Gastroesophageal sphincter (tissue), 4 donors: ENCODE data around the gene RABGGTA. TPM values are rescaled to one million over a fixed set of nuclear protein-coding genes. Genes with fewer than 3 reads are reported as not detected.

Experiments
- ATAC-seq: fragments of 150-250 bp; one replicate; pipeline ENCODE4 v1.9.1; 2016; ENCODE audit warnings: mild to moderate bottlenecking, moderate library complexity
- H3K27ac ChIP-seq, 4 donors: fragments of 200-600 bp; sonication (generic) in 3 of 4; 1 replicate in 3 of 4; 2 replicates in 1 of 4; pipeline ENCODE4 v1.5.1; 2016 to 2019
- H3K27me3 ChIP-seq: fragments of 200-600 bp; sonication (generic); one replicate; pipeline ENCODE4 v1.5.1; 2019
- H3K36me3 ChIP-seq, 2 donors: fragments of 200-600 bp; sonication (generic); one replicate each; pipeline ENCODE4 v1.5.1; 2019; ENCODE audit warnings: control low read depth in 1 of 2
- H3K4me1 ChIP-seq, 3 donors: fragments of 200-600 bp; sonication (generic); 1 replicate in 2 of 3; 2 replicates in 1 of 3; pipeline ENCODE4 v1.5.1; 2016 to 2019; ENCODE audit warnings: control low read depth in 2 of 3
- H3K4me3 ChIP-seq, 2 donors: fragments of 200-600 bp; sonication (generic); one replicate each; pipeline ENCODE4 v1.5.1; 2019; ENCODE audit warnings: mild to moderate bottlenecking in 1 of 2, moderate library complexity in 1 of 2
- H3K9me3 ChIP-seq, 3 donors: fragments of 200-600 bp; sonication (generic); one replicate each; pipeline ENCODE4 v1.5.1; 2017 to 2019; ENCODE audit warnings: control low read depth in 2 of 3
- EP300 ChIP-seq: sonication (generic); formaldehyde crosslinking; IDR thresholded peaks from one replicate; pipeline ENCODE4 v1.6.1; 2017; ENCODE audit warnings: antibody characterized with exemption, mild to moderate bottlenecking
- POLR2A ChIP-seq, 2 donors: fragments of 450-650 bp; IDR thresholded peaks; one replicate each; pipeline ENCODE4 v1.6.1; 2017; ENCODE audit warnings: antibody characterized with exemption in 2 of 2, mild to moderate bottlenecking in 2 of 2, moderate library complexity in 1 of 2
- POLR2AphosphoS5 ChIP-seq: sonication (generic); formaldehyde crosslinking; IDR thresholded peaks from one replicate; pipeline ENCODE4 v1.6.1; 2017; ENCODE audit warnings: antibody characterized with exemption
- WGBS, 2 donors: methylation state at CpG; one replicate each; pipeline ENCODE4 v1.1.5; 2018; ENCODE audit warnings: low coverage in 1 of 2; 5-methylcytosine and 5-hydroxymethylcytosine counted together
- total RNA-seq, 4 donors: library from RNA; depleted of rRNA; stranded (reverse); fragments of >200 nt; gene quantifications; one replicate each; pipeline ENCODE4 v1.1.0, GENCODE V29; 2016
- TF ChIP-seq, protein P1 (sequence below), 4 experiments: fragments of 200-600 bp in 2 of 4; fragments of 450-650 bp in 2 of 4; sonication (generic) in 1 of 4; IDR thresholded peaks; one replicate each; pipeline ENCODE4 v1.5.1; 2017 to 2019; ENCODE audit warnings: antibody characterized with exemption in 4 of 4, mild to moderate bottlenecking in 2 of 4, moderate library complexity in 2 of 4

RABGGTA gene, protein sequence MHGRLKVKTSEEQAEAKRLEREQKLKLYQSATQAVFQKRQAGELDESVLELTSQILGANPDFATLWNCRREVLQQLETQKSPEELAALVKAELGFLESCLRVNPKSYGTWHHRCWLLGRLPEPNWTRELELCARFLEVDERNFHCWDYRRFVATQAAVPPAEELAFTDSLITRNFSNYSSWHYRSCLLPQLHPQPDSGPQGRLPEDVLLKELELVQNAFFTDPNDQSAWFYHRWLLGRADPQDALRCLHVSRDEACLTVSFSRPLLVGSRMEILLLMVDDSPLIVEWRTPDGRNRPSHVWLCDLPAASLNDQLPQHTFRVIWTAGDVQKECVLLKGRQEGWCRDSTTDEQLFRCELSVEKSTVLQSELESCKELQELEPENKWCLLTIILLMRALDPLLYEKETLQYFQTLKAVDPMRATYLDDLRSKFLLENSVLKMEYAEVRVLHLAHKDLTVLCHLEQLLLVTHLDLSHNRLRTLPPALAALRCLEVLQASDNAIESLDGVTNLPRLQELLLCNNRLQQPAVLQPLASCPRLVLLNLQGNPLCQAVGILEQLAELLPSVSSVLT
- total RNA-seq, result 10 to 100 TPM; 12.9 to 27.6 (median 16.5) TPM

DNA sequence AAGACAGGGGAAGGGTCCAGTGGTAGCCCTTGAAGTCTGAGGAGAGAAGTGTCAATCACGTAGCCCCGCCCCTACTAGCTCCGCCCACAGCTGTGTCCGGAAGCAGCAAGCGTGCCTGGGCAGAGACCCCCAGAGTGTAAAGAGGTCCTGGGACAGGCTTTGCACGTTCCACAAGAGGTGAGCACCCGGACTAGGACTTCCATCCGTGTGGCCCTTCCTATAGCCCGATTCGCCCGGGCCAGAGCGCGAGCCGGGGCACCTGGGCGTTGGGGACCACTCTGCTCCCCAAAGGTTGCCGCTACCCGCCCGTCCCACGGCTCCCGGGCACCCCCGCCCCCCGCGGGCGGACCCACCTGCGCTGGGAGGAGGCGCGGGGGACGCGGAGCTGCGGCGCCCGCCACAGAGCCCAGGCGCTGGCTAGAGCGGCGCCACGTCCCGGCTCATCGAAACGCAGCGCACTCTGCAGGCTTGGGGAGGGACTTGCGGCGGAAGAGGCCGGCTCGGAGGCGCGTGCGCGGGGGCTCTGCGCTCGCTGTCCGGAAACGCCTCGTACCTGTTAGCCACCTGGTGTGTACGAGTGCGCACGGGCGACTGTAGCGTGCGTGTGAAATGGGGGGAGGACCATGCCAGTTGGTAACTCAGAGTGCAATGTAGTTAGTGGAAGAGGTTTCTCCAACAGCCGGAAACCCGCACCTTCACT, at the start of gene RABGGTA:
Gene RABGGTA (minus strand): TSS at position 464 of the 700 bp plus-strand sequence. CDS start 482 bp downstream, outside the sequence.
- Histone ChIP-seq H3K27me3 (no peaks in the 10 kb centered on the region), H3K4me1 (peaks cover 0 to 19% (median 6%) of the 10 kb centered on the region in 3 donors), H3K9me3 (no peaks in the 10 kb centered on the region), H3K36me3 (peaks cover 0 to 38% of the 10 kb centered on the region in 2 donors), H3K4me3 (peak within 1 kb of the TSS; percentile 74 to 89), H3K27ac (peak within 1 kb of the TSS; percentile 89 to 98 (median 96))
- ATAC-seq, result peak; percentile 98
- TF ChIP-seq, protein P1, sequence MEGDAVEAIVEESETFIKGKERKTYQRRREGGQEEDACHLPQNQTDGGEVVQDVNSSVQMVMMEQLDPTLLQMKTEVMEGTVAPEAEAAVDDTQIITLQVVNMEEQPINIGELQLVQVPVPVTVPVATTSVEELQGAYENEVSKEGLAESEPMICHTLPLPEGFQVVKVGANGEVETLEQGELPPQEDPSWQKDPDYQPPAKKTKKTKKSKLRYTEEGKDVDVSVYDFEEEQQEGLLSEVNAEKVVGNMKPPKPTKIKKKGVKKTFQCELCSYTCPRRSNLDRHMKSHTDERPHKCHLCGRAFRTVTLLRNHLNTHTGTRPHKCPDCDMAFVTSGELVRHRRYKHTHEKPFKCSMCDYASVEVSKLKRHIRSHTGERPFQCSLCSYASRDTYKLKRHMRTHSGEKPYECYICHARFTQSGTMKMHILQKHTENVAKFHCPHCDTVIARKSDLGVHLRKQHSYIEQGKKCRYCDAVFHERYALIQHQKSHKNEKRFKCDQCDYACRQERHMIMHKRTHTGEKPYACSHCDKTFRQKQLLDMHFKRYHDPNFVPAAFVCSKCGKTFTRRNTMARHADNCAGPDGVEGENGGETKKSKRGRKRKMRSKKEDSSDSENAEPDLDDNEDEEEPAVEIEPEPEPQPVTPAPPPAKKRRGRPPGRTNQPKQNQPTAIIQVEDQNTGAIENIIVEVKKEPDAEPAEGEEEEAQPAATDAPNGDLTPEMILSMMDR (IDR thresholded peaks at IDR 0.05), result peak in 3 of 4 experiments; percentile 77 to 88 (median 78)
- TF ChIP-seq POLR2A (IDR thresholded peaks at IDR 0.05), result peak; percentile 60 to 71
- TF ChIP-seq POLR2AphosphoS5, result peak; percentile 45
- TF ChIP-seq EP300, result no peak
- WGBS, 2 donors, result 0 to 2% methylated on average over 8 of the region's 61 CpGs

DNA sequence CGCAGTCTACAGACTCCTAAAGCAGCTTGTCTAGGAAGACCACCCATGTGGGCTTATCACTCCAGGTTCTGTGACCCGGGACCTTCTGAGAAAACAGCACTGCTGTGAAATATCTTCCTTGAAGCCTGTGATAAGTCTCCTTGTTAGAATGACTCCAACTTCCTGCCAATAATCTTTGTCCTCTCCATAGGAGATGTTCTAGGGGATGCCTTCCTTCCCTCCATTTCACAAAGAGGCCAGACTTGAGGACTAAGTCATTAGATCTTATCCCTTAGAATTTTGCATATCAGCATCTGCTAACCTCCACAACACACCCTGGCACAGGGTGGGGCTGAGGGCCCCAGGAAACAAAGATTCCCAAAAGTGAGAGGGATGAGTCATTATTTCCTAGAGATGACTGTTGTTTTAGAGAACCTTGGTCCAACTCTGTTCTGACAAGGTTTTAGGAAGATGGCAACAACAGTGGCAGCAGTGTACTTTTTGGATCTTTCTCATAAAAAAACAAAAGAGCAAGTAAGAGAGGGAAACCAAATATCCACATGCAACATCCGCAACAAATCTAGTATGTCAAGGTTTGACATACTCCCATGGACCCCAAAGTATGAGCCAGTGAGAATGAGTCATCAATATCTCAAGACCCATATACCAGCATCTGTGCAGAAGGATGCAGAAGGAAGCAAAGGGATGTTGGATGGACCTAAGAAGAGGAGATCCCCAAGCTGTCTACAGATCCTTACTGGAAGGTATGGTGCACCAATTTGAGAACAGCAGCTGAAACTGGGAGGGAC, 45.9 kb upstream of the RABGGTA start:
- WGBS, 2 donors, result 80 to 94% methylated on average over 1 to 2 of the region's 3 CpGs
- ATAC-seq, result no peak

DNA sequence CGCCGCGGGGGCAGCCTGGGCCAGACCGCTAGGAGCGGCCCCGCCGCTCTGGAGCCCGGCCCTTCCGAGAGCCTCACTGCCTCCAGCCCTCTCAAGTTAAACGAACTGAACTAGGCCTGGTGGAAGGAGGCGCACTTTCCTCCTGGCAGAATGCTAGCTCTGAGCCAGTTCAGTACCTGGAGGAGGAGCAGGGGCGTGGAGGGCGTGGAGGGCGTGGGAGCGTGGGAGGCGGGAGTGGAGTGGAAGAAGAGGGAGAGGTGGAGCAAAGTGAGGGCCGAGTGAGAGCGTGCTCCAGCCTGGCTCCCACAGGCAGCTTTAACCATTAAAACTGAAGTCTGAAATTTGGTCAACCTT, 45.2 kb upstream of the RABGGTA start:
- Histone ChIP-seq H3K27ac (peak overlapping the region in 3 of 4 donors; percentile 28 to 30 (median 28)), H3K27me3 (peaks cover 65% of the 10 kb centered on the region), H3K36me3 (peaks cover 0 to 2% of the 10 kb centered on the region in 2 donors), H3K4me3 (peak overlapping the region in 1 of 2 donors; percentile 4), H3K9me3 (no peaks in the 10 kb centered on the region), H3K4me1 (peaks cover 0 to 50% (median 0%) of the 10 kb centered on the region in 3 donors)
- WGBS, 2 donors, result 54% methylated on average over 6 of the region's 18 CpGs; no CpG with 5 or more reads in 1 of the 2 donors
- peak; percentile 9 for ATAC-seq
- TF ChIP-seq POLR2A (IDR thresholded peaks at IDR 0.05), result no peak

More for the DNA sequence above, 45.9 kb upstream of the RABGGTA start:
- Histone ChIP-seq H3K4me3 (no peak overlapping the region), H3K27me3 (peaks cover 65% of the 10 kb centered on the region), H3K9me3 (no peaks in the 10 kb centered on the region), H3K27ac (peak overlapping the region in 2 of 4 donors; percentile 28 to 30), H3K4me1 (peaks cover 0 to 42% (median 0%) of the 10 kb centered on the region in 3 donors), H3K36me3 (peaks cover 0 to 2% of the 10 kb centered on the region in 2 donors)
- no peak for TF ChIP-seq POLR2AphosphoS5
- no peak for TF ChIP-seq EP300
- TF ChIP-seq, protein P1 (IDR thresholded peaks at IDR 0.05), result no peak
- no peak for TF ChIP-seq POLR2A (IDR thresholded peaks at IDR 0.05)

DNA sequence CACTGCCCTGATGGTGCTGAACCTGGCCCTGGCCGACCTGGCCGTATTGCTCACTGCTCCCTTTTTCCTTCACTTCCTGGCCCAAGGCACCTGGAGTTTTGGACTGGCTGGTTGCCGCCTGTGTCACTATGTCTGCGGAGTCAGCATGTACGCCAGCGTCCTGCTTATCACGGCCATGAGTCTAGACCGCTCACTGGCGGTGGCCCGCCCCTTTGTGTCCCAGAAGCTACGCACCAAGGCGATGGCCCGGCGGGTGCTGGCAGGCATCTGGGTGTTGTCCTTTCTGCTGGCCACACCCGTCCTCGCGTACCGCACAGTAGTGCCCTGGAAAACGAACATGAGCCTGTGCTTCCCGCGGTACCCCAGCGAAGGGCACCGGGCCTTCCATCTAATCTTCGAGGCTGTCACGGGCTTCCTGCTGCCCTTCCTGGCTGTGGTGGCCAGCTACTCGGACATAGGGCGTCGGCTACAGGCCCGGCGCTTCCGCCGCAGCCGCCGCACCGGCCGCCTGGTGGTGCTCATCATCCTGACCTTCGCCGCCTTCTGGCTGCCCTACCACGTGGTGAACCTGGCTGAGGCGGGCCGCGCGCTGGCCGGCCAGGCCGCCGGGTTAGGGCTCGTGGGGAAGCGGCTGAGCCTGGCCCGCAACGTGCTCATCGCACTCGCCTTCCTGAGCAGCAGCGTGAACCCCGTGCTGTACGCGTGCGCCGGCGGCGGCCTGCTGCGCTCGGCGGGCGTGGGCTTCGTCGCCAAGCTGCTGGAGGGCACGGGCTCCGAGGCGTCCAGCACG, 44.6 kb upstream of the RABGGTA start:
- H3K4me1 ChIP-seq, result peaks cover 0 to 56% (median 0%) of the 10 kb centered on the region in 3 donors
- peak overlapping the region in 1 of 2 donors; percentile 4 for H3K4me3 ChIP-seq
- ATAC-seq, result peak; percentile 67
- peak overlapping the region in 3 of 4 donors; percentile 28 to 61 (median 30) for H3K27ac ChIP-seq
- TF ChIP-seq, protein P1 (IDR thresholded peaks at IDR 0.05), result peak in 2 of 4 experiments; percentile 28 to 41
- TF ChIP-seq POLR2AphosphoS5, result no peak
- peak in 1 of 2 donors; percentile 19 for TF ChIP-seq POLR2A (IDR thresholded peaks at IDR 0.05)
- peaks cover 65% of the 10 kb centered on the region for H3K27me3 ChIP-seq
- 16% methylated on average over 13 of the region's 70 CpGs; no CpG with 5 or more reads in 1 of the 2 donors for WGBS, 2 donors
- H3K36me3 ChIP-seq, result peaks cover 0 to 2% of the 10 kb centered on the region in 2 donors
- no peaks in the 10 kb centered on the region for H3K9me3 ChIP-seq
